GM23248 (cell line): ENCODE data around the gene MED9. TPM values are rescaled to one million over a fixed set of nuclear protein-coding genes. Genes with fewer than 3 reads are reported as not detected.

Source experiments
- DNase-seq: peaks from one replicate; pipeline ENCODE4 v3.0.0-alpha.2; 2015
- H2AFZ ChIP-seq: fragments of 200-600 bp; sonication (generic); 2 replicates; pipeline ENCODE4 v1.6.1; 2016; ENCODE audit warnings: antibody characterized with exemption
- H3F3A ChIP-seq: fragments of 200-600 bp; sonication (generic); 2 replicates; pipeline ENCODE4 v1.6.1; 2016; ENCODE audit warnings: mild to moderate bottlenecking, antibody characterized with exemption, mixed run types; ENCODE audit not compliant: insufficient read depth
- H3K27ac ChIP-seq: fragments of 200-600 bp; sonication (generic); 2 replicates; pipeline ENCODE4 v1.5.1; 2016; ENCODE audit warnings: mild to moderate bottlenecking
- H3K27me3 ChIP-seq: fragments of 200-600 bp; sonication (generic); replicated peaks from 2 replicates; pipeline ENCODE4 v1.6.1; 2016; ENCODE audit warnings: mild to moderate bottlenecking; ENCODE audit not compliant: insufficient read depth
- H3K36me3 ChIP-seq: fragments of 200-600 bp; sonication (generic); 2 replicates; pipeline ENCODE4 v1.6.1; 2016; ENCODE audit warnings: low read depth, mild to moderate bottlenecking
- H3K4me1 ChIP-seq: fragments of 200-600 bp; sonication (generic); 2 replicates; pipeline ENCODE4 v1.6.1; 2016; ENCODE audit warnings: mild to moderate bottlenecking; ENCODE audit not compliant: insufficient read depth
- H3K4me2 ChIP-seq: fragments of 200-600 bp; sonication (generic); one replicate; pipeline ENCODE4 v1.6.1; 2016; ENCODE audit warnings: mild to moderate bottlenecking; ENCODE audit not compliant: unreplicated experiment
- H3K4me3 ChIP-seq: fragments of 200-600 bp; sonication (generic); 2 replicates; pipeline ENCODE4 v1.5.1; 2016; ENCODE audit warnings: mild to moderate bottlenecking
- H3K79me2 ChIP-seq: fragments of 200-600 bp; sonication (generic); 2 replicates; pipeline ENCODE4 v1.6.1; 2016; ENCODE audit warnings: mild to moderate bottlenecking; ENCODE audit not compliant: insufficient read depth
- H3K9ac ChIP-seq: fragments of 200-600 bp; sonication (generic); 2 replicates; pipeline ENCODE4 v1.6.1; 2016; ENCODE audit warnings: mild to moderate bottlenecking
- H3K9me2 ChIP-seq: fragments of 200-600 bp; sonication (generic); 2 replicates; pipeline ENCODE4 v1.6.1; 2016; ENCODE audit warnings: mixed run types, mild to moderate bottlenecking, moderate library complexity; ENCODE audit not compliant: insufficient read depth
- H3K9me3 ChIP-seq: fragments of 200-600 bp; sonication (generic); one replicate; pipeline ENCODE4 v1.6.1; 2017; ENCODE audit warnings: low read depth
- H4K20me1 ChIP-seq: fragments of 200-600 bp; sonication (generic); 2 replicates; pipeline ENCODE4 v1.6.0; 2016; ENCODE audit not compliant: insufficient read depth
- EZH2 ChIP-seq: fragments of 200-600 bp; sonication (generic); IDR thresholded peaks from 2 replicates; pipeline ENCODE4 v1.6.1; 2018; ENCODE audit warnings: antibody characterized with exemption, mild to moderate bottlenecking; ENCODE audit not compliant: insufficient read depth, poor library complexity, severe bottlenecking
- EZH2phosphoT487 ChIP-seq: fragments of 200-600 bp; sonication (generic); IDR thresholded peaks from 2 replicates; pipeline ENCODE4 v1.6.1; 2018; ENCODE audit warnings: antibody characterized with exemption, moderate library complexity, mild to moderate bottlenecking, low read depth; ENCODE audit not compliant: insufficient read depth
- WGBS, 2 experiments: methylation state at CpG; one replicate each; pipeline ENCODE4 v1.1.6; 2015 to 2017; ENCODE audit warnings: low lambda C conversion rate in 2 of 2, low coverage in 1 of 2; ENCODE audit errors: missing lambda C conversion rate in 2 of 2; 5-methylcytosine and 5-hydroxymethylcytosine counted together
- in situ Hi-C: fragments of 300-500 bp; cut with MboI; formaldehyde crosslinking; loops from 2 replicates; pipeline ENCODE4 v1.15.0; 2020
- polyA plus RNA-seq: library from polyadenylated mRNA; unstranded; fragments of >200 nt; fragmentation: Nextera tagmentation; extraction: Ambion mirVana; gene quantifications from 2 replicates; pipeline ENCODE4 v1.2.1, GENCODE V29; 2016
- total RNA-seq: library from RNA; depleted of rRNA; stranded (reverse); fragments of >200 nt; shearing (Covaris generic); gene quantifications from 2 replicates; pipeline ENCODE4 v1.2.3, GENCODE V29; 2014

Gene MED9
- total and polyA plus RNA-seq, 2 experiments from 2014 or later = 10.0 to 10.3 TPM

DNA sequence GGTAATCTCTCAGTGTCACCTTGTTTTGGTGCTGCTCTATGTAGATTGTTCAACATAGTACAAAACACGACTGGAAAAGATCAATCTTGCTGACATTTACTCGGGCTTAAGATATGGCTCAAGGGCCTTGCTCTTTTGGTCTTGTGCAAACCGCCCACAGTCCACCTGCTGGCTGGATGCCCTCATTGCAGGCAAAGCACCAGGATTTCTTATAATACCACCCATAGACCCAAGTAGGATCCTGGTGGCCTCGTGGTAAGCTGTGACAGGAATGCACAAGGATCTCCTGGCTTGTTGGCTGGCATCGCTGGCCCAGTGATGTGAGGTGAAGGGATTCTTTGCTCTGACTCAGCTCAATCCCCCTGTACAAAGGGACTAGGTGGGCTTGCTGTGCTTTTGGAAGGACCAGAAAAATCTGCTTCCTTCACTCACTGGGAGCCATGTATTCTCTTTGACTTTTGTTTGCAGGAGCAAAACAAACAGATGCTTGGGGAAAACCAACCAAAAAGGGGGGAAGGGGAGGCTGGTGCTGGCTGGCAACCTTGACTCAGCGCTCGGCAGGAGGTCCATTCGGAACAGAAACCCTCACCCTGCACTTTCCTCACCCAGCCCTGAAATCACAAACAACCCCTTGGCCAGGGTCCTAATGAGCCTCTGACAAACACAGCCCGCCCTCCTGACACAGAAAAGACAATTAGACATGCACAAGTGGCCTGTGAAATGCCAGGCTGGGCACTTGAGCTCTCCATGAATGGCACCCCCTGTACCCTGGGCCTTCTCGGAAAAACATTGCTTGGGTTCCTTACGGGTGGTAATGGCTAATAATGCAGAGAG is 36.6 kb upstream of the MED9 start:
- in situ Hi-C loops = no loop called here
- Histone ChIP-seq H2AFZ (no peak overlapping the region), H3K4me2 (no peak overlapping the region), H3K9me2 (no peaks in the 10 kb centered on the region), H3K27me3 (no peaks in the 10 kb centered on the region), H3K4me3 (no peak overlapping the region), H3K4me1 (peaks cover 12% of the 10 kb centered on the region), H3K9ac (no peak overlapping the region), H4K20me1 (no peaks in the 10 kb centered on the region), H3K9me3 (no peaks in the 10 kb centered on the region), H3K36me3 (no peaks in the 10 kb centered on the region), H3K27ac (no peak overlapping the region), H3K79me2 (no peaks in the 10 kb centered on the region), H3F3A (peaks cover 15% of the 10 kb centered on the region; the same call in 1 of the 2 replicates)
- DNase-seq = peak; percentile 47
- no peak for TF ChIP-seq EZH2
- TF ChIP-seq EZH2phosphoT487 = no peak
- 73% methylated on average over 11 of the region's 11 CpGs for WGBS, 2 experiments

DNA sequence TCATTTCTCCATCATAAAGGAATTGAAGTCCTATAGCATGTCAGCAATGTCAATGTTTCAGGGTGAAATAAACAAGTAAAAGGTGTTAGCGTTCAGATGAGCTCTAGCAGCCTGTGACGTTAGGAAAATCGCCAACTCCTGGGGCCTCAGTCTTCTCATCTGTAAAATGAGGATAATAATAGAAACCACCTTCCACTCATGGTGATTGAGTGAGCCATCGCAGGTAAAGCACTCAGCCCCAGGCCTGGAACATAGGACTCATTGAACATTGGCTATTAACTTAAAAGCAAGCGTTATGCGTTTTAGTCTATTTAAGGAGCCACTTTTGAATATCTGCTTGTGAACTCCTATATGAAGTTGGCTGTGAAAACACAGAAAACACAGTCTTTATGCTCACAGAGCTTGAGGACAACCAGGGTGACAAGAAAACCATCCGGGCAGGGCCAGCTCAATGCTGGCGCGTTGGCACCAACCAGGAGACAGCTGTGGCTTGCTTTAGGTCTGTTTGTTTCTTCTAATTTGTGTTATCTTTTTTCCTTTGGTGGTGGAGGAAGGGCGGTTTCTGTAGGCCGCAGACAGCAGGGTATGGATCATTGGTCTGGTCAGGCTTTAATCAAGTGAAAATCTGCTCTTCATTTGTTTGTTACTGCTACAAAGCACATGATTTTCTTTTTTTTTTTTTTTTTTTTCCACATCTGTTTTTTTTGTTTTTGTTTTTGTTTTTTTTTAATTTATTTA is 35.7 kb upstream of the MED9 start:
- Histone ChIP-seq H3K9me2 (no peaks in the 10 kb centered on the region), H3K4me2 (no peak overlapping the region), H3K27me3 (no peaks in the 10 kb centered on the region), H3K27ac (no peak overlapping the region), H3K4me3 (no peak overlapping the region), H3F3A (peaks cover 17% of the 10 kb centered on the region; the same call in 1 of the 2 replicates), H3K79me2 (no peaks in the 10 kb centered on the region), H3K9ac (no peak overlapping the region), H3K9me3 (no peaks in the 10 kb centered on the region), H2AFZ (no peak overlapping the region), H3K36me3 (no peaks in the 10 kb centered on the region), H3K4me1 (peaks cover 14% of the 10 kb centered on the region), H4K20me1 (no peaks in the 10 kb centered on the region)
- in situ Hi-C loops = no loop called here
- 81 to 85% methylated on average over 11 of the region's 11 CpGs for WGBS, 2 experiments
- no peak for DNase-seq
- TF ChIP-seq EZH2phosphoT487 = no peak
- no peak for TF ChIP-seq EZH2

DNA sequence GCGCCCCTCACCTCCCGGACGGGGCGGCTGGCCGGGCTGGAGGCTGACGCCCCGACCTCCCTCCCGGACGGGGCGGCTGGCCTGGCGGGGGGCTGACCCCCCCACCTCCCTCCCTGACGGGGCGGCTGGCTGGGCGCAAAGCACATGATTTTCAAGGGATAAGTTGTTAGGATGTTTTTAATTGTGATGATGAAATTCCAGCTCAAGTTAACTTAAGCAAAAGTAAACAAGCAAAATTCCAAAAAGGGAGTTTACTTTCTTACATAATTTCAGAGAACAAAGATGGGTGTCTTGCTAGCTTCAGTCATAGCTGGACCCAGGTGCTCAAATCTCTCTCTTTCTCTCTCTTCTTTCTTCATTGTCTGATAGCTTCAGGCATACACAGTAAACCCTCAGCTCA is 33.6 kb upstream of the MED9 start:
- no peaks in the 10 kb centered on the region for H3K9me3 ChIP-seq
- no peaks in the 10 kb centered on the region for H3K36me3 ChIP-seq
- H3F3A ChIP-seq = peaks cover 32% of the 10 kb centered on the region
- no peak overlapping the region for H3K4me3 ChIP-seq
- TF ChIP-seq EZH2phosphoT487 (no peak), EZH2 (no peak)
- in situ Hi-C loops = no loop called here
- no peaks in the 10 kb centered on the region for H3K9me2 ChIP-seq
- WGBS, 2 experiments = 16 to 20% methylated on average over 1 to 14 of the region's 14 CpGs
- DNase-seq = peak; percentile 36
- no peak overlapping the region for H3K4me2 ChIP-seq
- H2AFZ ChIP-seq = no peak overlapping the region
- no peaks in the 10 kb centered on the region for H3K27me3 ChIP-seq
- no peaks in the 10 kb centered on the region for H3K79me2 ChIP-seq
- H3K9ac ChIP-seq = no peak overlapping the region
- H3K4me1 ChIP-seq = peaks cover 18% of the 10 kb centered on the region
- no peaks in the 10 kb centered on the region for H4K20me1 ChIP-seq
- no peak overlapping the region for H3K27ac ChIP-seq

GRCh38 chr17:17445296-17445924 is 31.4 kb upstream of the MED9 start:
- no peaks in the 10 kb centered on the region for H3K9me3 ChIP-seq
- no peak overlapping the region for H3K4me3 ChIP-seq
- no peak for DNase-seq
- no peaks in the 10 kb centered on the region for H3K9me2 ChIP-seq
- no peaks in the 10 kb centered on the region for H3K27me3 ChIP-seq
- WGBS, 2 experiments = 45% methylated on average over 8 of the region's 8 CpGs
- peak overlapping the region; percentile 41 for H3K4me2 ChIP-seq
- H4K20me1 ChIP-seq = no peaks in the 10 kb centered on the region
- TF ChIP-seq EZH2 (no peak), EZH2phosphoT487 (no peak)
- no peaks in the 10 kb centered on the region for H3K36me3 ChIP-seq
- peak overlapping the region; percentile 33; the same call in 1 of the 2 replicates for H2AFZ ChIP-seq
- no peaks in the 10 kb centered on the region for H3K79me2 ChIP-seq
- in situ Hi-C loops = no loop called here
- H3K27ac ChIP-seq = peak overlapping the region; percentile 18
- peaks cover 34% of the 10 kb centered on the region for H3F3A ChIP-seq
- no peak overlapping the region for H3K9ac ChIP-seq
- H3K4me1 ChIP-seq = peaks cover 18% of the 10 kb centered on the region
